Measurements from ENCODE around the gene TDRD7. TPM values are rescaled to one million over a fixed set of nuclear protein-coding genes. Genes with fewer than 3 reads are reported as not detected.
A peak's percentile ranks its signal among the peaks of the same experiment; 100 is the strongest.

The TDRD7 gene
- total RNA-seq, 1 donor from 2014 or later = 20.4 TPM

DNA sequence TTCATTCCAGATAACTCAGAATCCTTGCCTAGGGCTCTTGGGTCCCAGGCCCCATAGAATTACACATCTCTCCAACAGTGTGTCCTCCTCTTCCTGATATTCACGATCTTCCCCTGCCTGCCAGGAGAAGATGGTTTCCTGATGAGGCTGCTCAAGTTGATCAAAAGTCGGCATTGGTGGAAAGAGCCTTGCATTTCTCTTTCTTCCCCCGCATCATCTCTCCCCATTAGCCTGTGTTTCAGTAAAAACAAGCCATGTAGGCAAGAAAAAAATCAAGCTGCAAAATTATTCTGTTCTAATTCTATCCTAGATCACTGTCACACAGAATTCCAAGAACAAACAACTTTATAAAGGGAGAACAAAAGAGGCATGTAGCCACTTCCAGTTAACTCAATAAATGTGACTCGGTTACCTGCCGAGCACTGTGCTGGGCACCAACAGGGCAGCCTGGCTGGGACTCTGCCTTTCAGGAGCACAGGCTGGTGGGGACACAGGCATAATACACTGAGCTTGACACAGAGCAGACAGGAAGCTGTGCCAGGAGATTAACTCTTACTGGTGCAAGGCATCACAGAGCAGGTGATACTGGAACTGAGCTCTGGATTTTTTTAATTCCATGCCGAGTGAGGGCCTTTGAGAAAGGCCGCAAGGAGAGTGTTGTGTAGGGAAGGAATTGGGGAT, 115.1 kb downstream of the TDRD7 start:
- Histone ChIP-seq H3K36me3 (ENCODE audit: insufficient read depth, low read length) (no peaks in the 10 kb centered on the region), H3K9ac (ENCODE audit: low read length) (no peak overlapping the region), H3K4me3 (ENCODE audit: insufficient read depth, low read depth, low read length) (no peak overlapping the region), H3K27me3 (ENCODE audit: insufficient read depth, low read length) (peaks cover 2% of the 10 kb centered on the region), H3K79me2 (ENCODE audit: insufficient read depth, low read length) (no peaks in the 10 kb centered on the region), H3K27ac (ENCODE audit: low read depth, low read length) (no peak overlapping the region), H3K9me3 (ENCODE audit: insufficient read depth, low read depth, low read length) (no peaks in the 10 kb centered on the region), H4K20me1 (ENCODE audit: insufficient read depth, low read length) (no peaks in the 10 kb centered on the region), H3K4me2 (ENCODE audit: low read length) (no peak overlapping the region), H2AFZ (ENCODE audit: low read depth, low read length) (no peak overlapping the region), H3K4me1 (ENCODE audit: insufficient read depth, low read length) (no peaks in the 10 kb centered on the region)
- peaks cover 37% of the 10 kb centered on the region for H3K27me3 Mint-ChIP-seq (ENCODE audit: low read depth, unreplicated experiment)
- no peak for TF ChIP-seq EZH2 (IDR thresholded peaks at IDR 0.05; ENCODE audit: insufficient read depth, low read length)
- TF ChIP-seq, protein P1, sequence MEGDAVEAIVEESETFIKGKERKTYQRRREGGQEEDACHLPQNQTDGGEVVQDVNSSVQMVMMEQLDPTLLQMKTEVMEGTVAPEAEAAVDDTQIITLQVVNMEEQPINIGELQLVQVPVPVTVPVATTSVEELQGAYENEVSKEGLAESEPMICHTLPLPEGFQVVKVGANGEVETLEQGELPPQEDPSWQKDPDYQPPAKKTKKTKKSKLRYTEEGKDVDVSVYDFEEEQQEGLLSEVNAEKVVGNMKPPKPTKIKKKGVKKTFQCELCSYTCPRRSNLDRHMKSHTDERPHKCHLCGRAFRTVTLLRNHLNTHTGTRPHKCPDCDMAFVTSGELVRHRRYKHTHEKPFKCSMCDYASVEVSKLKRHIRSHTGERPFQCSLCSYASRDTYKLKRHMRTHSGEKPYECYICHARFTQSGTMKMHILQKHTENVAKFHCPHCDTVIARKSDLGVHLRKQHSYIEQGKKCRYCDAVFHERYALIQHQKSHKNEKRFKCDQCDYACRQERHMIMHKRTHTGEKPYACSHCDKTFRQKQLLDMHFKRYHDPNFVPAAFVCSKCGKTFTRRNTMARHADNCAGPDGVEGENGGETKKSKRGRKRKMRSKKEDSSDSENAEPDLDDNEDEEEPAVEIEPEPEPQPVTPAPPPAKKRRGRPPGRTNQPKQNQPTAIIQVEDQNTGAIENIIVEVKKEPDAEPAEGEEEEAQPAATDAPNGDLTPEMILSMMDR (IDR thresholded peaks at IDR 0.05; ENCODE audit: insufficient read depth, low read depth, low read length) = no peak
- H3K36me3 Mint-ChIP-seq (ENCODE audit: low read depth, unreplicated experiment) = no peaks in the 10 kb centered on the region
- H3K4me1 Mint-ChIP-seq (ENCODE audit: low read depth, unreplicated experiment) = peaks cover 2% of the 10 kb centered on the region
- H3K4me3 Mint-ChIP-seq (ENCODE audit: unreplicated experiment) = no peak overlapping the region
- no peak overlapping the region for H3K27ac Mint-ChIP-seq (ENCODE audit: unreplicated experiment)
- DNase-seq (ENCODE audit: low read depth) = no peak
- FAIRE-seq = no peak
- H3K9me3 Mint-ChIP-seq (ENCODE audit: unreplicated experiment) = no peaks in the 10 kb centered on the region

DNA sequence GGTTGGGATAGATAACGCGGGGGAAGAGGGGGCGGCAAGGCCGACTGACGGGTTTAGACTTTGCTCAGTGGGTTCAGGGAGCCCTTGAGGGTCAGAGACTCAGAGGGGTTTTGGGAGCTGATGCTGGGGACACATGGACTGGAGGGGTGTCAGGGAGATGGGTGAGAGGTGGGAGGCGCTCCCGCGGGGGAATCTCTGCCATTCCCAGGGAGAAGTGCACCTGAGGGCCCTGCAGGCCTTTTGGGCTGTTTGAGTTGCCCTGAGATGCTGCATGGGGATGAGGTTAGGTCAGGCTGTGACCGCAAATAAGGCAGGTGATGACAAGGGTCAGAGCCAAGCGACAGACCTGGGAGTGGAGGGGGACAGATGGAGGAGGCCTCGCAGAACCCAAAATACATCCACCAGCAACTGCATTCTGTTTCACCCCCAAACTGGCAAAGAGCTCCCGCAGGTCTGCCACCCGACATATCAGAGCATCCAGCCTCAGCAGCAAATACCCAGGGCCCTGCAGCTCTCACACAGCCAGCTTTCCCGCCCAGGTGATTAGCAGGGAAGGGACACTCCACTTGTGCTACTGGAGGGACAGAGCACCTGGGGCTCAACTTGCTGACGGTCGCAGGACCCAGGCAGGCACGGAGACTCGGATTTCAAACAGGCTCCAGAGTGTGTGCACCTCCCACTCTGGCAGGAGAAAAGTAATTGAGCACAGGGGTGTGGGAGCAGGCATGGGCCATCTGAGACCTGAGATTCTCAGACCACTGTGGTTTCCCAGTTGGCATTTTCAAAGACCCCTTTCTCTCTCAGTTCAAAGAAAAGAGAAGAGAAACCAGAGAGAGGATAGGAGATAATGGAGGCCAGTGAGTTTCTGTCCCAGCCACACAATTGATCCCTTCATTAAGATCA, 116.0 kb downstream of the TDRD7 start:
- FAIRE-seq = no peak
- Mint-ChIP-seq H3K9me3 (ENCODE audit: unreplicated experiment) (no peaks in the 10 kb centered on the region), H3K27me3 (ENCODE audit: low read depth, unreplicated experiment) (peaks cover 41% of the 10 kb centered on the region), H3K27ac (ENCODE audit: unreplicated experiment) (peak overlapping the region; percentile 42), H3K4me3 (ENCODE audit: unreplicated experiment) (no peak overlapping the region), H3K4me1 (ENCODE audit: low read depth, unreplicated experiment) (peaks cover 2% of the 10 kb centered on the region), H3K36me3 (ENCODE audit: low read depth, unreplicated experiment) (no peaks in the 10 kb centered on the region)
- Histone ChIP-seq H4K20me1 (ENCODE audit: insufficient read depth, low read length) (no peaks in the 10 kb centered on the region), H3K27me3 (ENCODE audit: insufficient read depth, low read length) (peaks cover 2% of the 10 kb centered on the region), H3K9ac (ENCODE audit: low read length) (no peak overlapping the region), H3K9me3 (ENCODE audit: insufficient read depth, low read depth, low read length) (no peaks in the 10 kb centered on the region), H3K4me1 (ENCODE audit: insufficient read depth, low read length) (no peaks in the 10 kb centered on the region), H3K79me2 (ENCODE audit: insufficient read depth, low read length) (no peaks in the 10 kb centered on the region), H2AFZ (ENCODE audit: low read depth, low read length) (no peak overlapping the region), H3K4me2 (ENCODE audit: low read length) (no peak overlapping the region), H3K36me3 (ENCODE audit: insufficient read depth, low read length) (no peaks in the 10 kb centered on the region), H3K4me3 (ENCODE audit: insufficient read depth, low read depth, low read length) (no peak overlapping the region), H3K27ac (ENCODE audit: low read depth, low read length) (no peak overlapping the region)
- TF ChIP-seq, protein P1 (IDR thresholded peaks at IDR 0.05; ENCODE audit: insufficient read depth, low read depth, low read length) = no peak
- TF ChIP-seq EZH2 (IDR thresholded peaks at IDR 0.05; ENCODE audit: insufficient read depth, low read length) = no peak
- no peak for DNase-seq (ENCODE audit: low read depth)
